ENCODE data around the gene RNPEPL1.

RNPEPL1 gene

GRCh38 chr2:240589850-240590525 lies 21.7 kb downstream of the RNPEPL1 start:
- no peak for DNase-seq (ENCODE audit: extremely low read depth in 1 of 2, low read depth in 1 of 2)

DNA sequence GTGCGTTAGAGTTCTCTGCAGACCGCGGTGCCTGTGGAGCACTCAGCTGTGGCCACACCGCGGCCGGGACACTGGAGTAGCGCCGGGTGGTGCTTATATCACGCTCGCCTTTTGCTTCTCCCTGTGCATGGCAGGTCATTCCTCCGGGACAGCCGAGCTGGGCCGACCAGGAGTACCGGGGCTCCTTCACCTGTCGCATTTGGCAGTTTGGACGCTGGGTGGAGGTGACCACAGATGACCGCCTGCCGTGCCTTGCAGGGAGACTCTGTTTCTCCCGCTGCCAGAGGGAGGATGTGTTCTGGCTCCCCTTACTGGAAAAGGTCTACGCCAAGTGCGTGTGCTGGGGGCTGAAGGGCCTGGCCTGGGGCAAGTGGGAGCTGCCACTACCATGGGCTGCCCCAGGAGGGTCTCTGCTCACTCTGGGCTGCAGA lies 22.4 kb downstream of the RNPEPL1 start:
- DNase-seq (ENCODE audit: extremely low read depth in 1 of 2, low read depth in 1 of 2) = no peak

DNA sequence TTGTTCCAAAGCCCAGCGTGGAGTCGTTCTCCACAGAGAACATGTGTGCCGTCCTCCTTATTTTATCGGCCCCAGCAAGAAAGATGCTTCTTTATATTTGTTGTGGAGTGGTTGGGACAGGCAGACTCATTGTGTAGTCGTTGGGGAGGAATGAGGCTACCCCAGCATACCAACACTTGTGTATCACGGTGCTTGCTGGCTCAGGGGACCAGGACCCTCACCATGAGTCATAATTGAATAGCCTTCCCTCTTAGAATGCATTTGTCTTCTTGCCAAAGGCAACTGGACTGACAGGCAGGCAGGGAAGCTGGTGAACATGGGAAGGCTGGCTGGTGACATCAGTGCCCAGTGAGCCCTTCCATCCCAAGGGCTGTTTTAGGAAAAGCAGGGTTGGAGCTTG lies 22.9 kb downstream of the RNPEPL1 start:
- DNase-seq (ENCODE audit: extremely low read depth in 1 of 2, low read depth in 1 of 2) = no peak

GRCh38 chr2:240591784-240592183 lies 23.5 kb downstream of the RNPEPL1 start:
- DNase-seq (ENCODE audit: extremely low read depth in 1 of 2, low read depth in 1 of 2) = no peak

DNA sequence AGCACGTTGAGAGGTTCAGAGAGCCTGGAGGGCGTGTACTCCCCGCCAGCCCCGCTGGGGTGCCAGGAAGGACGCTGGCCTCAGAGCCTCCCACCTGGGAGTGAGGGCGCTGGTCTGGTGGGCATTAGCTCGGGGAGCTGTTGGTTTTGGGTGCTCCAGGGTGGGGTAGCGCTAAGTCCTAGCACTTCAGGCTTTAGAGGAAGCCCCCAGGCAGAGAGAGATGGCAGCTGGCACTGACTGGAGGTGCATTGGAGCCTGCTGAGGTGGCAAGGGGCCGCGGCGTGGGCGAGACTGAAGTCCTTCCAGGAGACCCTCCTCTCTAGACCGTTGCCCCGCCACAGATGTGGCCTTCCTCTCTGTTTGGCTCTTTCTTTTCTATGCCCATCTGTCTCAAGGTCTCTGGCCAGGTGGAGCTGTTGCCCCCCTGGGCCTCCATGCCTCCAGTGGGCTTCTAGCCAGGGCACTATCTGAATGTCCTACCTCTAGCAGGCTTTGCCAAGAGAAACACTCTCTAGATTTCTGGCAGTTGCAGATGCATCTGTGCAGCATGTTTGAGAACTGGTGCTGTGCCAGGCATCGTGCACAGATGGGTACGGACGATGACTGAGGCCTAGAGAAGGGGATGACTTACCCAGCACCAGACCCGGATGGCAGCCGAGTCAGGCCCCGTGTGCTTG lies 24.9 kb downstream of the RNPEPL1 start:
- DNase-seq (ENCODE audit: extremely low read depth in 1 of 2, low read depth in 1 of 2) = no peak

GRCh38 chr2:240593703-240594451 lies 25.6 kb downstream of the RNPEPL1 start:
- DNase-seq (ENCODE audit: extremely low read depth in 1 of 2, low read depth in 1 of 2) = no peak

GRCh38 chr2:240594511-240595380 lies 26.5 kb downstream of the RNPEPL1 start:
- no peak for DNase-seq (ENCODE audit: extremely low read depth in 1 of 2, low read depth in 1 of 2)

- DNase-seq (ENCODE audit: extremely low read depth in 1 of 2, low read depth in 1 of 2) = no peak
Measured at GRCh38 chr2:240595381-240596079, 27.2 kb downstream of the RNPEPL1 start.

DNA sequence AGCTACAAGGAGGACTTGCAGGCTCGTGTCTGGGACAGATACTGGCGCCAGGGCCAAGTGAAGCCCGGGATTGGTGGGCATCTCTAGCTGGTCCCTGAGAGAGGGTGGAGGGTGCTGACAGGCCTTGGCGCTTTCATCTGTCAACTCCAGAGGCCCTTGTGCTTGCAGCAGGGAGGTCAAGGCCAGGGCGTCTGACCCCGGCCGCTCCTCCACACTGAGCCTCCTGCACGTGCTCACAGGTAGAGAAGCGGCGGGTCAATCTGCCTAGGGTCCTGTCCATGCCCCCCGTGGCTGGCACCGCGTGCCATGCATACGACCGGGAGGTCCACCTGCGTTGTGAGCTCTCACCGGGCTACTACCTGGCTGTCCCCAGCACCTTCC lies 27.8 kb downstream of the RNPEPL1 start:
- no peak for DNase-seq (ENCODE audit: extremely low read depth in 1 of 2, low read depth in 1 of 2)

DNA sequence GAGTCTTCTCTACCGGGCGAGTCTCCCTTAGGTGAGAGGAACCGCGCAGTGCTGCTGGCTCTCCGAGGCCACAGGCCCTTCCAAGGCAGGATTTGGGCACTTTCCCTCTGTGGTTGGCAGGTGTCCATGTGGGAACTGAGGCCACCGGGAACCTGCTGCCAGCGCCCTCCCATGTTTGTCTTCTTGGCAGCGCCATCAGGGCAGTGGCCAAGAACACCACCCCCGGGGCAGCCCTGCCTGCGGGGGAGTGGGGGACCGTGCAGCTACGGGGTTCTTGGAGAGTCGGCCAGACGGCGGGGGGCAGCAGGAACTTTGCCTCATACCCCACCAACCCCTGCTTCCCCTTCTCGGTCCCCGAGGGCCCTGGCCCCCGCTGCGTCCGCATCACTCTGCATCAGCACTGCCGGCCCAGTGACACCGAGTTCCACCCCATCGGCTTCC lies 28.2 kb downstream of the RNPEPL1 start:
- DNase-seq (ENCODE audit: extremely low read depth in 1 of 2, low read depth in 1 of 2) = no peak

GRCh38 chr2:240597054-240597418 lies 28.8 kb downstream of the RNPEPL1 start:
- no peak for DNase-seq (ENCODE audit: extremely low read depth in 1 of 2, low read depth in 1 of 2)

- DNase-seq (ENCODE audit: extremely low read depth in 1 of 2, low read depth in 1 of 2) = no peak
Measured at GRCh38 chr2:240597419-240598181, 29.3 kb downstream of the RNPEPL1 start.

- DNase-seq (ENCODE audit: extremely low read depth in 1 of 2, low read depth in 1 of 2) = no peak
Measured at GRCh38 chr2:240598311-240598911, 30.1 kb downstream of the RNPEPL1 start.

DNA sequence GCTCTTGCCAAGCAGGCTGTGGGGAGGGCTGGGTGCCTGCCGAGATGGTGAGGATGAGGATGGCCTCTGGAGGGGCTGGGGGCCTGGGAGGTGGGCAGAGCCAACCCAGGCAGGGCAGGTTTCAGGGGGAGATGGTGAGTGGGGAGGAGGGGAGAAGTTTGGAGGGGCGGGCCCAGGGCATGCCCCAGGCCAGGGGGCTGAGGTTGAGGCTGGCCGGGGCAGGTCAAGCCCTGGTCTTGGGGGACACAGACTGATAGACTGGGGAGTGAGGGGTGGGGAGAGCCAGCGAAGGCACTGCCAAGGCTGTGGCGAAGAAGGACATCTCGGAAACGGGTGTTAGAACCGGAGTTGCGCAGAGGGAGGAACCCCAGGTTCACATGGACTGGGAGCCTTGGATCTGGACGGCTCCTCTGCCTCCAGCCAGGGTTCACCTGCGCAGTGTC lies 30.9 kb downstream of the RNPEPL1 start:
- no peak for DNase-seq (ENCODE audit: extremely low read depth in 1 of 2, low read depth in 1 of 2)

DNA sequence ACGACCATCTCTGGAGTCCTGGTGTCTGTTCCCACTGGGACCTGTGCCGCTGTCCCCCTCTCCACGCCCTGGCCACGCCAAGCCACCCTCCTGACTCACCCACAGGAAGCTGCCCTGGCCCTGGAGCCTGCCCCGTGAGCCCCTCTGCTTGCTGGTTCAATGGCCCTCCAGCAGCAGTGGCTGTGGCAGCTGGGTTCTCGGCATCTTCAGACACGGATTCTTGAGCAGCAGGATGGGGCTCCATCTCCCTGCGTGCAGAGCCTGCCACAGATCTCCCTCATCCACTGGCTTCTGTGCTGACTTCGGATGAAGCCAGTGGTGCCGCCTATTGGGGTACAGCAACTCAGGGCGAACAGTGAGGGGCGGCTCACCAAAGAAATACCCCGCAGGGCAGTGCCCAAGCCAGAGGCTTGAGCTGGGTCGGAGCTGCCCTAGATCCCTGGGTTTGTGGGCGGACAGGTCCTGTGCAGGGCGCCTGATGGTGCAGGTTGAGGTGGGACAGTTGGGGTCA lies 32.2 kb downstream of the RNPEPL1 start:
- DNase-seq (ENCODE audit: extremely low read depth in 1 of 2, low read depth in 1 of 2) = no peak

- no peak for DNase-seq (ENCODE audit: extremely low read depth in 1 of 2, low read depth in 1 of 2)
Measured at GRCh38 chr2:240601061-240601830, 33.0 kb downstream of the RNPEPL1 start.

GRCh38 chr2:240601831-240602160 lies 33.5 kb downstream of the RNPEPL1 start:
- DNase-seq (ENCODE audit: extremely low read depth in 1 of 2, low read depth in 1 of 2) = no peak

DNA sequence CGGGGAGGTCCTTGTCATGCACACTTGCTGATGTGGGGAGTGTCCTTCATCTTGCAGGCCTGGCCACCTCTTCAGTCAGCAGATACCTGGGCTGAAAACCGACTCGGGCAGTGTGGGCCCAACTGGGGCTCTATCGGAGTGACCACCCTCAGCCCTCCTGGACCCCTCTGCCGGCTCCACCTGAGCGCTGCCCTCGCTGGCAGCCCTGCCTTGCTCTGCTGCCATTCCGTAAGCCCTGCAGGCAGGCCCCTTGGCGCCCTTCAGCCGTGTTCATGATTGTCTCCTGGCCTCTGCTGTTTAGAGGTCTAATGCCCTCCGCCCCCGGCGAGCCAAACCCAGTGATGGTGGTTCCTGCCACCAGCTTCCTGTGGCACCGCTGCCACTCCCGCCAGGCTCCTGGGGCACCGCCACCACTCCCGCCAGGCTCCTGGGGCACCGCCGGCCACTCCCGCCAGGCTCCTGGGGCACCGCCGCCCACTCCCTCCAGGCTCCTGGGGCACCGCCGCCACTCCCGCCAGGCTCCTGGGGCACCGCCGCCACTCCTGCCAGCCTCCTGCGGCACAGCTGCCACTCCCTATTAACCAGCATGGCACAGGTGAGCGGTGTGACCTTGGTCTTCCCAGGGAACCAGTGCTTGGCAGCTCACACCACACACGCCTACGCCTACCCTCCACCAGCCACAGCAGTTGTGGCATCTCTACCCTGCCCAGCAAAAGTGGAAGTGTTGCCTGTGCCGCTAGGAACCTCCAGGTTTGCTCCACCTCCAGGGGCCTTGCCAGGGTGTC lies 34.2 kb downstream of the RNPEPL1 start:
- DNase-seq (ENCODE audit: extremely low read depth in 1 of 2, low read depth in 1 of 2) = no peak
